Measurements from ENCODE around the gene SFTA2. TPM values are rescaled to one million over a fixed set of nuclear protein-coding genes. Genes with fewer than 3 reads are reported as not detected.

SFTA2 gene
- total and polyA plus RNA-seq, 9 of the 15 experiments (the other 6 are each of a cell fraction or from before 2014, with no cell fraction given) = not detected

GRCh38 chr6:30914854-30915590 lies 16.9 kb downstream of the SFTA2 start:
- Histone ChIP-seq H3K79me2 (ENCODE audit: control insufficient read depth, insufficient read depth, low read length) (peaks cover 8% of the 10 kb centered on the region; the same call in 2 of the 3 replicates), H3K9me1 (ENCODE audit: control insufficient read depth, insufficient read depth, low read length) (no peaks in the 10 kb centered on the region), H3K4me3 (peak overlapping the region; percentile 55), H3K9me3 (replicated peaks; ENCODE audit: control insufficient read depth, insufficient read depth, low read depth, low read length) (no peaks in the 10 kb centered on the region), H3K27me3 (ENCODE audit: control insufficient read depth in 2 of 2, insufficient read depth in 2 of 2, low read length in 2 of 2) (no peaks in the 10 kb centered on the region), H3K9ac (ENCODE audit: insufficient read depth in 1 of 2, low read depth in 2 of 2, low read length in 2 of 2) (peak overlapping the region; percentile 91 to 92), H2AFZ (ENCODE audit: low read depth, low read length) (peak overlapping the region; percentile 86), H4K20me1 (replicated peaks; ENCODE audit: control insufficient read depth, insufficient read depth, low read length) (no peaks in the 10 kb centered on the region), H3K36me3 (ENCODE audit: control insufficient read depth, insufficient read depth, low read length) (peaks cover 78% of the 10 kb centered on the region; the same call in 2 of the 3 replicates), H3K4me1 (replicated peaks in 1 of 2; ENCODE audit: control insufficient read depth in 2 of 2, insufficient read depth in 2 of 2, low read length in 2 of 2) (peaks cover 15 to 28% of the 10 kb centered on the region in 2 experiments), H3K4me2 (ENCODE audit: insufficient read depth, low read length) (peak overlapping the region; percentile 99), H3K27ac (ENCODE audit: extremely low read depth, low read depth, low read length) (peak overlapping the region; percentile 89)
- WGBS (ENCODE audit: insufficient coverage, low coverage, missing lambda C conversion rate) = 19% methylated on average over 17 of the region's 17 CpGs
- ChIA-PET POLR2A (interaction anchor here (0.6 to 3.5 kb wide), 14 partner anchors 9 to 1804 kb away, joined by 3 to 11 read pairs (median 4); no protein-coding TSS in a partner anchor), CTCF (ENCODE audit: low intra/inter-chr PET ratio) (interaction anchor here (0.5 to 3.7 kb wide), 16 partner anchors 11 to 433 kb away, joined by 3 to 34 read pairs (median 6); no protein-coding TSS in a partner anchor)
- no peak for FAIRE-seq
- in situ Hi-C loops (cut with MboI) (loop anchor here (5.0 to 10.0 kb wide), 2 partner anchors 162 to 460 kb away; no protein-coding TSS in a partner anchor), intact Hi-C loops (cut with micrococcal nuclease) (loop anchor here (1.0 to 2.0 kb wide), 6 partner anchors 38 to 172 kb away; no protein-coding TSS in a partner anchor)
- BruUV-seq (replicated peaks) = no TSS peak
- DNase-seq (ENCODE audit: extremely low read depth in 1 of 4, low spot score in 3 of 4) = peak; percentile 70 to 86 (median 73)
- peak; percentile 70 for ATAC-seq
- TF ChIP-seq ZSCAN29 (IDR thresholded peaks at IDR 0.05) (0 out of 2 replicates have a peak, but pooled peaks have one; percentile 34), PBX2 (CRISPR knock-in tag; IDR thresholded peaks at IDR 0.05; ENCODE audit: low read depth) (no peak), PBX2 (tag; conservative IDR thresholded peaks at IDR 0.05; ENCODE audit: low read depth) (no peak), RHOXF2B (CRISPR knock-in tag; conservative IDR thresholded peaks at IDR 0.05) (0 out of 2 replicates have a peak, but pooled peaks have one; percentile 47), TGIF2 (CRISPR knock-in tag; IDR thresholded peaks at IDR 0.05) (no peak), HMGXB4 (CRISPR knock-in tag; IDR thresholded peaks at IDR 0.05) (no peak; the same call in 1 of the 2 replicates), DIDO1 (tag; IDR thresholded peaks at IDR 0.05; ENCODE audit: low read depth) (no peak), NCOA1 (IDR thresholded peaks at IDR 0.05; ENCODE audit: low read depth) (0 out of 2 replicates have a peak, but pooled peaks have one; percentile 10), SMC3 (conservative IDR thresholded peaks at IDR 0.05; ENCODE audit: insufficient read depth, low read depth, low read length) (0 out of 2 replicates have a peak, but pooled peaks have one; percentile 14), USF1 (CRISPR knock-in tag; IDR thresholded peaks at IDR 0.05) (no peak), PHB (CRISPR knock-in tag; IDR thresholded peaks at IDR 0.05) (0 out of 2 replicates have a peak, but pooled peaks have one; percentile 38), ARID1B (IDR thresholded peaks at IDR 0.05) (0 out of 2 replicates have a peak, but pooled peaks have one; percentile 55), ADNP (tag; IDR thresholded peaks at IDR 0.05) (no peak)
- TF ChIP-seq, protein P1, sequence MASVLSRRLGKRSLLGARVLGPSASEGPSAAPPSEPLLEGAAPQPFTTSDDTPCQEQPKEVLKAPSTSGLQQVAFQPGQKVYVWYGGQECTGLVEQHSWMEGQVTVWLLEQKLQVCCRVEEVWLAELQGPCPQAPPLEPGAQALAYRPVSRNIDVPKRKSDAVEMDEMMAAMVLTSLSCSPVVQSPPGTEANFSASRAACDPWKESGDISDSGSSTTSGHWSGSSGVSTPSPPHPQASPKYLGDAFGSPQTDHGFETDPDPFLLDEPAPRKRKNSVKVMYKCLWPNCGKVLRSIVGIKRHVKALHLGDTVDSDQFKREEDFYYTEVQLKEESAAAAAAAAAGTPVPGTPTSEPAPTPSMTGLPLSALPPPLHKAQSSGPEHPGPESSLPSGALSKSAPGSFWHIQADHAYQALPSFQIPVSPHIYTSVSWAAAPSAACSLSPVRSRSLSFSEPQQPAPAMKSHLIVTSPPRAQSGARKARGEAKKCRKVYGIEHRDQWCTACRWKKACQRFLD (CRISPR knock-in tag; IDR thresholded peaks at IDR 0.05) = no peak

Measured in K562 (cell line).